HG03280 (cell line): ENCODE measurements around the gene HEPH.
"Not testable (repeated sequence)": the region's sequence is repeated elsewhere in the genome, so short reads cannot be mapped to it uniquely, and the experiment has no call there.

Experiments
- ATAC-seq: cut with Tn5 transposase; IDR thresholded peaks from one replicate; pipeline ENCODE4 v1.9.1; 2021; ENCODE audit warnings: mild to moderate bottlenecking, moderate library complexity; ENCODE audit not compliant: unreplicated experiment

The HEPH gene

GRCh38 chrX:66163849-66164411 is at the start of gene HEPH:
HEPH (plus strand) TSS chrX:66164247; CDS start chrX:66170571, 6,324 bp downstream.
- no peak for ATAC-seq

- ATAC-seq = not testable (repeated sequence)
Measured at GRCh38 chrX:66118722-66119121, 45.3 kb upstream of the HEPH start.

GRCh38 chrX:66121354-66121753 is 42.7 kb upstream of the HEPH start:
- ATAC-seq = not testable (repeated sequence)

- no peak for ATAC-seq
Measured at GRCh38 chrX:66126662-66127061, 37.4 kb upstream of the HEPH start.

- no peak for ATAC-seq
Measured at GRCh38 chrX:66130469-66130868, 33.6 kb upstream of the HEPH start.

- ATAC-seq = not testable (repeated sequence)
Measured at GRCh38 chrX:66135284-66135683, 28.8 kb upstream of the HEPH start.

GRCh38 chrX:66142351-66142750 is 21.7 kb upstream of the HEPH start:
- ATAC-seq = no peak

- no peak for ATAC-seq
Measured at GRCh38 chrX:66144258-66144657, 19.8 kb upstream of the HEPH start.

- no peak for ATAC-seq
Measured at GRCh38 chrX:66149519-66149918, 14.5 kb upstream of the HEPH start.

- no peak for ATAC-seq
Measured at GRCh38 chrX:66150163-66150562, 13.9 kb upstream of the HEPH start.

- ATAC-seq = no peak
Measured at GRCh38 chrX:66162331-66162822, 1.7 kb upstream of the HEPH start.

GRCh38 chrX:66163447-66163846 is 600 bp upstream of the HEPH start:
- no peak for ATAC-seq

GRCh38 chrX:66164470-66164869 is 423 bp downstream of the HEPH start:
- no peak for ATAC-seq

- ATAC-seq = no peak
Measured at GRCh38 chrX:66164931-66165330, 884 bp downstream of the HEPH start.

- ATAC-seq = no peak
Measured at GRCh38 chrX:66166671-66167070, 2.6 kb downstream of the HEPH start.

- no peak for ATAC-seq
Measured at GRCh38 chrX:66167431-66167830, 3.4 kb downstream of the HEPH start.

GRCh38 chrX:66176134-66176533 is 12.1 kb downstream of the HEPH start:
- ATAC-seq = no peak

GRCh38 chrX:66191563-66191962 is 27.5 kb downstream of the HEPH start:
- ATAC-seq = no peak

GRCh38 chrX:66193821-66194220 is 29.8 kb downstream of the HEPH start:
- ATAC-seq = no peak

GRCh38 chrX:66200050-66200664 is 36.1 kb downstream of the HEPH start:
- ATAC-seq = peak; percentile 59

- peak; percentile 48 for ATAC-seq
Measured at GRCh38 chrX:66200855-66201795, 37.1 kb downstream of the HEPH start.

GRCh38 chrX:66203114-66203513 is 39.1 kb downstream of the HEPH start:
- ATAC-seq = no peak
